Right atrium auricular region (tissue), 2 donors: ENCODE measurements around the gene CSMD2. TPM values are rescaled to one million over a fixed set of nuclear protein-coding genes. Genes with fewer than 3 reads are reported as not detected.

ENCODE experiments used
- DNase-seq: peaks from one replicate; pipeline ENCODE4 v3.0.0-alpha.2; 2019; ENCODE audit warnings: low spot score
- H3K27ac ChIP-seq, 2 donors: fragments of 200-600 bp; sonication (generic); 1 replicate in 1 of 2; 2 replicates in 1 of 2; pipeline ENCODE4 v1.5.1; 2016 to 2019
- H3K27me3 ChIP-seq, 2 donors: fragments of 200-600 bp; sonication (generic); one replicate each; pipeline versions ENCODE4 v1.5.1 to v1.6.0; 2017 to 2019
- H3K36me3 ChIP-seq: fragments of 200-600 bp; sonication (generic); one replicate; pipeline ENCODE4 v1.5.1; 2016
- H3K4me1 ChIP-seq, 2 donors: fragments of 200-600 bp; sonication (generic); one replicate each; pipeline versions ENCODE4 v1.5.1 to v1.6.0; 2017 to 2019
- H3K4me3 ChIP-seq, 2 donors: fragments of 200-600 bp; sonication (generic); 1 replicate in 1 of 2; 2 replicates in 1 of 2; pipeline ENCODE4 v1.5.1; 2017 to 2019; ENCODE audit warnings: mild to moderate bottlenecking in 1 of 2, moderate library complexity in 1 of 2
- H3K9me3 ChIP-seq, 2 donors: fragments of 200-600 bp; sonication (generic); one replicate each; pipeline ENCODE4 v1.5.1; 2019
- total RNA-seq, 2 donors: library from RNA; depleted of rRNA; stranded (reverse); fragments of >200 nt; gene quantifications; one replicate each; pipeline ENCODE4 v1.1.0, GENCODE V29; 2016
- TF ChIP-seq, protein P1 (sequence below), 2 donors: fragments of 200-600 bp; sonication (generic); IDR thresholded peaks; one replicate each; pipeline ENCODE4 v1.5.1; 2019; ENCODE audit warnings: antibody characterized with exemption in 2 of 2

The CSMD2 gene
- under 1 TPM; 0.39 to 0.44 TPM for total RNA-seq

DNA sequence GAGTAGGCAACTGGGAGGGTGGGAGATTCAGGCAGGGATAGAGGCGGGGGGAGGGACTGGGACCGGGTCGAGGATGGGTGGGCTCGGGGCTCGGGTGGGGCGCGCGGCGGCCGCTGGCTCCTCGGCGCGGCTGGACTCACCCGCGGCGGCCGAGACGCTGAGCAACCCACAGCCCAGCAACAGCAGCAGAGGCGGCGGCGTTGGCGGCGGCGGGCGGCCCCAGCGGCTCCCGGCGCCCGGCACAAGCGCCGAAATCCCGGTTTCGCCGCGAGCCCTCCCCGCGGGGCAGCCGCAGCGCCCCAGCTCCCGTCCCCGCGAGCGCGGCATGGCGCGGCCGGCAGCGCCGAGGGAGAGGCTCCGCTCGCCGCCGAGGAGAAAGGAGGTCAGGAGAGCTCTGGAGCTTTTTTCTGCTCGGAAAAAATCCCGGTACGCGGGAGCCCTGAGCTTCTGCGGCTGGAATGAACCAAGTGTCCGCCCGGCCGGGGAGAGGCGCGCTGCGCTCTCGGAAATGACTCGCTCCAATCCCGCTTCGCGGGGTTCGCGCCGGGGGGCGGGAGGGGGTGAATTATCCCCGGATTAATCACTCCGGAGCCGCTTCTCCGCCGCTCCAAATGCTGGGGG, at the start of gene CSMD2:
Gene CSMD2, minus strand, starts transcription at position 460 of the 621 bp plus-strand sequence. Its CDS starts 133 bp downstream, at position 327.
- Histone ChIP-seq H3K4me3 (peak within 1 kb of the TSS; percentile 36 to 47), H3K36me3 (no peaks in the 10 kb centered on the region), H3K4me1 (peaks cover 0 to 44% of the 10 kb centered on the region in 2 donors), H3K27ac (no peak within 1 kb of the TSS), H3K27me3 (peaks cover 6 to 23% of the 10 kb centered on the region in 2 donors), H3K9me3 (no peaks in the 10 kb centered on the region)
- no peak for DNase-seq
- TF ChIP-seq, protein P1, sequence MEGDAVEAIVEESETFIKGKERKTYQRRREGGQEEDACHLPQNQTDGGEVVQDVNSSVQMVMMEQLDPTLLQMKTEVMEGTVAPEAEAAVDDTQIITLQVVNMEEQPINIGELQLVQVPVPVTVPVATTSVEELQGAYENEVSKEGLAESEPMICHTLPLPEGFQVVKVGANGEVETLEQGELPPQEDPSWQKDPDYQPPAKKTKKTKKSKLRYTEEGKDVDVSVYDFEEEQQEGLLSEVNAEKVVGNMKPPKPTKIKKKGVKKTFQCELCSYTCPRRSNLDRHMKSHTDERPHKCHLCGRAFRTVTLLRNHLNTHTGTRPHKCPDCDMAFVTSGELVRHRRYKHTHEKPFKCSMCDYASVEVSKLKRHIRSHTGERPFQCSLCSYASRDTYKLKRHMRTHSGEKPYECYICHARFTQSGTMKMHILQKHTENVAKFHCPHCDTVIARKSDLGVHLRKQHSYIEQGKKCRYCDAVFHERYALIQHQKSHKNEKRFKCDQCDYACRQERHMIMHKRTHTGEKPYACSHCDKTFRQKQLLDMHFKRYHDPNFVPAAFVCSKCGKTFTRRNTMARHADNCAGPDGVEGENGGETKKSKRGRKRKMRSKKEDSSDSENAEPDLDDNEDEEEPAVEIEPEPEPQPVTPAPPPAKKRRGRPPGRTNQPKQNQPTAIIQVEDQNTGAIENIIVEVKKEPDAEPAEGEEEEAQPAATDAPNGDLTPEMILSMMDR (IDR thresholded peaks at IDR 0.05): no peak

DNA sequence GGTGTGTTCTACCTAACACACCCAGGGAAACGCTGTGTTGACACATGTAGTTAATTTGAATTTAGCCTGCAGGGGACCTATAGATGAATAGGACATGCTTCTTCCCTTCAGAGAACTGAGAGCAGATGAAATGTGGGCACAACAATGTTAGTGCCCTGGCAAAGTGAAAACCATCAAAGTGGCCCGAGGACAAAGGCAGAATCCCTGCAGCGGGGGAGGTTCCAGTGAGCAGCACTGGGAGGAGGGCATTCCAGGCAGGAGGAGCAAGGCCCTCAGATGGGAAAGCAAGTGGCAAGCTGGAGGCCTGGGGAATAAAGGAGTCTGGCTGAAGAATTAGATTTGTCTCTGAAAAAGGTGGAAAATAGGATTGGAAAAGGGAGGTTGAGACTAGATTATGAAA, 48.9 kb upstream of the CSMD2 start:
- Histone ChIP-seq H3K27ac (no peak overlapping the region), H3K9me3 (no peaks in the 10 kb centered on the region), H3K27me3 (no peaks in the 10 kb centered on the region), H3K4me1 (no peaks in the 10 kb centered on the region), H3K4me3 (no peak overlapping the region), H3K36me3 (no peaks in the 10 kb centered on the region)
- TF ChIP-seq, protein P1 (IDR thresholded peaks at IDR 0.05): no peak
- no peak for DNase-seq

DNA sequence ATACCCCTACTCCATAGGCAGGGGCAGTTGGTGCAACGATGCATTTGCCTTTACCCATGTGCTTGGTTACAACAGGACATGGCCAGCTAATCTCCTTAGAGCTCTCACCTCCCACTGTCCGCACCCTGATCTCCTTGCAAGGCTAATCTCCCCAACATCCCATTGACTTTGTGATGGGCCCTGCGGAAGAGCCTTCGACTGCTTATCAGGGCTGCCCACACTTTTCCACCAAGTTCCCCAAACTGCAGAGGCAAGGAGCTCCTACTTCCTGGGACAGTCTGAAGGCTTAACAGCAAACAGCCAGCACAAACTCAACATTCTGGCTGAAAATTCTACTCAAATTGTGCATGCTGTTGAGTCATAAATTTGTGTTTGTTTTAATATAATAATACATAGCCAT, 47.6 kb upstream of the CSMD2 start:
- no peaks in the 10 kb centered on the region for H3K27me3 ChIP-seq
- no peaks in the 10 kb centered on the region for H3K9me3 ChIP-seq
- H3K27ac ChIP-seq: no peak overlapping the region
- no peaks in the 10 kb centered on the region for H3K4me1 ChIP-seq
- no peaks in the 10 kb centered on the region for H3K36me3 ChIP-seq
- DNase-seq: no peak
- no peak overlapping the region for H3K4me3 ChIP-seq
- TF ChIP-seq, protein P1 (IDR thresholded peaks at IDR 0.05): no peak

DNA sequence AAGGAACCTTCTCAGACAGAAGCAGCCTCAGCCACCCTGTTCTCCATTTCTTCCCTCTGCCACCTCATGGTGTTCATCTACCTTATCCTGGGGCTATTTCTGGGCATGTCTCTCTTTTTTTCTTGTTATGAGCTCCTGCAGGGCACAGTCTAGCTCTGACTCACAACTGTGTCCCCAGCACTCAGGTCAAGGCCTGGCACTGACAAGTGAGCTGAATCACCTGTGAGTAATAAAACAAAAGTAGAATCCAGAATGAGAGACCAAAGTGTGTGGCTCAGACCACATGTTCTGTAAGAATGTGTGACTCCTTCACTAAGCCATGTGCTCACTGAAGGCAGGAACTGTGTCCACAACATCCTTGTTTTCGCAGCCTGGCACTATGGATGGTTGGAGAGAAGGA, 34.9 kb upstream of the CSMD2 start:
- DNase-seq: no peak
- H3K27me3 ChIP-seq: no peaks in the 10 kb centered on the region
- no peak overlapping the region for H3K27ac ChIP-seq
- H3K4me1 ChIP-seq: no peaks in the 10 kb centered on the region
- H3K36me3 ChIP-seq: no peaks in the 10 kb centered on the region
- TF ChIP-seq, protein P1 (IDR thresholded peaks at IDR 0.05): no peak
- no peaks in the 10 kb centered on the region for H3K9me3 ChIP-seq
- H3K4me3 ChIP-seq: no peak overlapping the region

DNA sequence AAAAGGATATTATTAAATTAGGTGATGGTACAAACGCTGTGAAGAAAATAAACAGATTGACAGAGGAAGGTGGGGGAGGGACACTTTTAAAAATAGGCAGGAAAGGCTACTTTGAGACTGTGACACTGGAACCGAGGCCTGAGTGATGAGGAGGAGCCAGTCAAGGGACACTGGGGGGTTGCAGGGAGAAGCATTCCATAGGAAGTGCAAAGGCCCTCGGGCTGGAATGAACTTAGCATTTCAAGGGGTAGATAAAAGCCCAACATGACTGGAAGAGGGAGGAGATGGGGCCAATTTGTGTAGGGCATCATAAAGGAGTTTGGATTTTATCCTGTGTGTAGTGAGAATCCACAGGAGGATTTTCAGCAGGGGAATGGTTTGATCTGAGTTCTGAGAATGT, 27.6 kb upstream of the CSMD2 start:
- no peak overlapping the region for H3K27ac ChIP-seq
- no peaks in the 10 kb centered on the region for H3K36me3 ChIP-seq
- DNase-seq: no peak
- peaks cover 0 to 11% of the 10 kb centered on the region in 2 donors for H3K9me3 ChIP-seq
- TF ChIP-seq, protein P1 (IDR thresholded peaks at IDR 0.05): no peak
- H3K4me3 ChIP-seq: no peak overlapping the region
- no peaks in the 10 kb centered on the region for H3K27me3 ChIP-seq
- no peaks in the 10 kb centered on the region for H3K4me1 ChIP-seq

DNA sequence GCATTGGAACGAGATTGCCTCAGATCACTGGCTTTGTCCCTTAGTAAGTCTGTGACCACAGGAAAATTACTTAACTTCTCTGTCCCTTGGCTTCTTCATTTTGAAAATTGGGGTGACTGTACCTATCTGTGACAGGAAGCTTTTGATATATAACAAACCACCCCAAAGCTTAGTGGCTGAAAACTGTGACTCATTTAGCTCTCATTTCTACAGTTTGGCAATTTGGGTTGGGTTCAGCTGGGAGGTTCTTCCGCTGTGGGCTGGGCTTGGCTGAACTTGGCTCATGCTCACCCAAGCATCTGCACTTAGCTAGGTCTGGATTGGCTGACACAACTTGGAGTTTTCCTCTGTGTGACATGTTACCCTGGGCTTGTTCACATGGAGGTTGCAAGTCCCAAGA, 25.7 kb upstream of the CSMD2 start:
- no peak for DNase-seq
- Histone ChIP-seq H3K4me3 (no peak overlapping the region), H3K27me3 (no peaks in the 10 kb centered on the region), H3K27ac (no peak overlapping the region), H3K36me3 (no peaks in the 10 kb centered on the region), H3K4me1 (no peaks in the 10 kb centered on the region), H3K9me3 (peaks cover 0 to 11% of the 10 kb centered on the region in 2 donors)
- TF ChIP-seq, protein P1 (IDR thresholded peaks at IDR 0.05): no peak
